ENCODE measurements around the gene PHC2. TPM values are rescaled to one million over a fixed set of nuclear protein-coding genes. Genes with fewer than 3 reads are reported as not detected.

PHC2 gene
- total RNA-seq, 1 experiment from 2014 or later, result 9.4 TPM

DNA sequence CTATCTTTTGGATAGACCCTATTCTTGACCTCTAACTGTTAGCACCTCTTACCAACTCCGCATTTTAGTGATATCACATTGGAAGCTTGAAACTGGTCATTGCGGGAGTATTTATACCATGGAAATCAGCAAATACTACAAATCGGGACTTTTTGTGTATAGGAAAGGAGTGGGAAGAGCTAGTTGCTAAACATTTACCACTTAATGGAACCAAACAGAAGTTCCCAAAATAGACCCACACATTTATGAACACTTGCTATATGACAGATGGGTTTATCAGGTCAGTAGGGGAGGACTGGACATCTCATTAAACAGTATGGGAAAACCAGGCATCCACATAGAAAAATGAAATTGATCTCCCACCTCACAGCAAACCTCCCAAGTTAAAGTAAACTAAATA lies 29.4 kb downstream of the PHC2 start:
- Histone ChIP-seq H4K20me1 (ENCODE audit: control insufficient read depth, insufficient read depth, insufficient read length) (no peaks in the 10 kb centered on the region), H3K27me3 (ENCODE audit: insufficient read depth, low read length) (no peaks in the 10 kb centered on the region), H2AFZ (ENCODE audit: low read length) (no peak overlapping the region), H2BK20ac (ENCODE audit: low read depth, low read length, poor library complexity, severe bottlenecking) (no peak overlapping the region), H2BK12ac (ENCODE audit: insufficient read length, low read depth, low read length) (no peak overlapping the region), H3K9me3 (ENCODE audit: control insufficient read depth, low read depth, low read length) (no peaks in the 10 kb centered on the region), H2BK120ac (ENCODE audit: low read depth, low read length, poor library complexity, severe bottlenecking) (no peak overlapping the region), H3K14ac (ENCODE audit: insufficient read depth, low read length) (no peak overlapping the region), H3K9ac (ENCODE audit: extremely low read depth, insufficient read length, low read length) (no peak overlapping the region), H4K91ac (ENCODE audit: insufficient read length, low read depth, low read length) (no peak overlapping the region), H3K4ac (ENCODE audit: low read depth, low read length) (no peak overlapping the region), H3K79me1 (ENCODE audit: insufficient read depth, low read depth, low read length, poor library complexity, severe bottlenecking) (no peaks in the 10 kb centered on the region), H2BK15ac (ENCODE audit: low read depth, low read length) (no peak overlapping the region), H3K4me1 (ENCODE audit: insufficient read depth, low read length) (no peaks in the 10 kb centered on the region), H4K8ac (replicated peaks; ENCODE audit: insufficient read length, low read depth, low read length) (no peak overlapping the region), H3K56ac (ENCODE audit: insufficient read length, low read depth, low read length) (no peak overlapping the region), H3K27ac (ENCODE audit: insufficient read length, low read depth, low read length) (no peak overlapping the region), H3K79me2 (ENCODE audit: insufficient read depth, low read length) (no peaks in the 10 kb centered on the region), H3T11ph (ENCODE audit: low read length) (no peak overlapping the region), H3K23me2 (ENCODE audit: insufficient read length, low read depth, low read length, poor library complexity, severe bottlenecking) (no peaks in the 10 kb centered on the region), H3K4me2 (ENCODE audit: insufficient read depth, insufficient read length, low read length) (no peak overlapping the region), H2AK5ac (ENCODE audit: insufficient read length, low read length) (no peak overlapping the region), H2BK5ac (ENCODE audit: insufficient read length, low read length) (no peak overlapping the region), H3K18ac (ENCODE audit: insufficient read length, low read depth, low read length) (no peak overlapping the region), H4K5ac (ENCODE audit: insufficient read length, low read depth, low read length) (no peak overlapping the region), H3K23ac (ENCODE audit: insufficient read length, low read depth, low read length) (no peak overlapping the region)
- TF ChIP-seq, protein P1, sequence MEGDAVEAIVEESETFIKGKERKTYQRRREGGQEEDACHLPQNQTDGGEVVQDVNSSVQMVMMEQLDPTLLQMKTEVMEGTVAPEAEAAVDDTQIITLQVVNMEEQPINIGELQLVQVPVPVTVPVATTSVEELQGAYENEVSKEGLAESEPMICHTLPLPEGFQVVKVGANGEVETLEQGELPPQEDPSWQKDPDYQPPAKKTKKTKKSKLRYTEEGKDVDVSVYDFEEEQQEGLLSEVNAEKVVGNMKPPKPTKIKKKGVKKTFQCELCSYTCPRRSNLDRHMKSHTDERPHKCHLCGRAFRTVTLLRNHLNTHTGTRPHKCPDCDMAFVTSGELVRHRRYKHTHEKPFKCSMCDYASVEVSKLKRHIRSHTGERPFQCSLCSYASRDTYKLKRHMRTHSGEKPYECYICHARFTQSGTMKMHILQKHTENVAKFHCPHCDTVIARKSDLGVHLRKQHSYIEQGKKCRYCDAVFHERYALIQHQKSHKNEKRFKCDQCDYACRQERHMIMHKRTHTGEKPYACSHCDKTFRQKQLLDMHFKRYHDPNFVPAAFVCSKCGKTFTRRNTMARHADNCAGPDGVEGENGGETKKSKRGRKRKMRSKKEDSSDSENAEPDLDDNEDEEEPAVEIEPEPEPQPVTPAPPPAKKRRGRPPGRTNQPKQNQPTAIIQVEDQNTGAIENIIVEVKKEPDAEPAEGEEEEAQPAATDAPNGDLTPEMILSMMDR (conservative IDR thresholded peaks at IDR 0.05), result no peak
- no CpG with 5 or more reads among the region's 3 CpGs for WGBS (ENCODE audit: extremely low coverage, insufficient read length, low lambda C conversion rate)
- Mint-ChIP-seq H3K9me3 (peaks cover 2 to 3% of the 10 kb centered on the region in 2 experiments; a peak in 2 of 5 replicates), H3K27ac (no peak overlapping the region), H3K4me3 (no peak overlapping the region), H3K27me3 (ENCODE audit: low read depth) (no peaks in the 10 kb centered on the region; the same call in 1 of the 2 replicates), H3K4me1 (peaks cover 8 to 12% of the 10 kb centered on the region in 2 experiments; a peak in 3 of 4 replicates), H3K36me3 (ENCODE audit: insufficient read depth in 1 of 3, low read depth in 3 of 3) (peaks cover 0 to 5% (median 0%) of the 10 kb centered on the region in 3 experiments; a peak in 1 of 7 replicates)
- no peak for DNase-seq

Measured in H9 (cell line).